HepG2 (cell line): ENCODE measurements around the gene HNRNPUL1. TPM values are rescaled to one million over a fixed set of nuclear protein-coding genes. Genes with fewer than 3 reads are reported as not detected.

Experiments used
- CENPBD1 ChIP-seq: sonication (generic); formaldehyde crosslinking; IDR thresholded peaks from 2 replicates; pipeline ENCODE4 v1.8.0; 2022; ENCODE audit warnings: missing genetic modification reagents, low read depth, mild to moderate bottlenecking, borderline replicate concordance
- EED ChIP-seq: sonication (generic); formaldehyde crosslinking; IDR thresholded peaks from 2 replicates; pipeline ENCODE4 v1.5.0; 2020; ENCODE audit warnings: mild to moderate bottlenecking, missing genetic modification reagents
- GATAD2A ChIP-seq: IDR thresholded peaks from 2 replicates; pipeline ENCODE4 v1.6.1; 2016
- HES4 ChIP-seq: sonication (generic); formaldehyde crosslinking; IDR thresholded peaks from 2 replicates; pipeline ENCODE4 v1.9.0; 2021; ENCODE audit warnings: mild to moderate bottlenecking, missing genetic modification reagents, borderline replicate concordance
- KLF6 ChIP-seq: IDR thresholded peaks from 2 replicates; pipeline ENCODE4 v1.8.0; 2016; ENCODE audit warnings: missing biosample characterization, missing genetic modification reagents
- MBD4 ChIP-seq: IDR thresholded peaks from 2 replicates; pipeline ENCODE4 v1.6.1; 2012; ENCODE audit warnings: low read length, inconsistent platforms, borderline replicate concordance
- MXI1 ChIP-seq: IDR thresholded peaks from 3 replicates; pipeline ENCODE4 v1.6.1; 2012; ENCODE audit warnings: low read depth, low read length, inconsistent platforms, borderline replicate concordance
- NKX3-1 ChIP-seq: sonication (generic); formaldehyde crosslinking; IDR thresholded peaks from 2 replicates; pipeline ENCODE4 v1.5.0; 2020; ENCODE audit warnings: missing genetic modification reagents
- POLR2AphosphoS2 ChIP-seq: IDR thresholded peaks from 2 replicates; pipeline ENCODE4 v1.6.1; 2011; ENCODE audit warnings: low read depth, low read length, improper control_type of control experiment
- RELA ChIP-seq: sonication (generic); formaldehyde crosslinking; IDR thresholded peaks from 2 replicates; pipeline ENCODE4 v1.4.0; 2020; ENCODE audit warnings: missing genetic modification reagents
- SPEN ChIP-seq: sonication (generic); formaldehyde crosslinking; IDR thresholded peaks from 2 replicates; pipeline ENCODE4 v1.5.1; 2020; ENCODE audit warnings: low read depth, mild to moderate bottlenecking, missing genetic modification reagents
- SRSF9 ChIP-seq: fragments of 200-400 bp; formaldehyde crosslinking; IDR thresholded peaks from 2 replicates; pipeline ENCODE4 v1.6.1; 2018; ENCODE audit warnings: borderline replicate concordance, mild to moderate bottlenecking, low read depth, low read length; ENCODE audit not compliant: insufficient read depth, poor library complexity, severe bottlenecking
- THAP11 ChIP-seq: IDR thresholded peaks from 2 replicates; pipeline ENCODE4 v1.6.1; 2016; ENCODE audit warnings: missing biosample characterization, missing genetic modification reagents
- TOPORS ChIP-seq: sonication (generic); formaldehyde crosslinking; IDR thresholded peaks from 2 replicates; pipeline ENCODE4 v1.8.0; 2023; ENCODE audit warnings: mild to moderate bottlenecking, missing genetic modification reagents
- YY1 ChIP-seq: IDR thresholded peaks from 2 replicates; pipeline ENCODE4 v1.6.1; 2011; ENCODE audit warnings: low read length, low read depth, moderate library complexity, mild to moderate bottlenecking; ENCODE audit not compliant: insufficient read depth, insufficient replicate concordance
- ZNF546 ChIP-seq: sonication (generic); formaldehyde crosslinking; conservative IDR thresholded peaks from 2 replicates; pipeline ENCODE4 v1.8.1; 2023; ENCODE audit warnings: mild to moderate bottlenecking, missing genetic modification reagents
- polyA plus RNA-seq, 8 experiments: library from polyadenylated mRNA; depleted of rRNA in 3 of 8; stranded (reverse) in 7 of 8; unstranded in 1 of 8; fragments of >200 nt; fragmentation: Illumina TruSeq in 4 of 8; extraction: Trizol in 4 of 8; gene quantifications; 2 replicates each; pipeline versions ENCODE4 v1.2.1 to v1.2.3, GENCODE V29; 2011 to 2016; ENCODE audit warnings: low read depth in 4 of 8, missing spikeins in 1 of 8, mixed read lengths in 1 of 8; ENCODE audit not compliant: insufficient read depth in 1 of 8
- total RNA-seq, 5 experiments: library from RNA; depleted of rRNA; stranded (reverse); fragments of >200 nt; fragmentation: Illumina TruSeq; extraction: Trizol; gene quantifications; 2 replicates each; pipeline ENCODE4 v1.2.3, GENCODE V29; 2016; ENCODE audit warnings: low read depth in 1 of 5
- TF ChIP-seq, protein P1 (sequence below): sonication (generic); formaldehyde crosslinking; IDR thresholded peaks from 2 replicates; pipeline ENCODE4 v1.4.0; 2020; ENCODE audit warnings: mild to moderate bottlenecking, missing genetic modification reagents
- TF ChIP-seq, protein P2 (sequence below): sonication (generic); formaldehyde crosslinking; IDR thresholded peaks from 2 replicates; pipeline ENCODE4 v1.5.0; 2020; ENCODE audit warnings: missing genetic modification reagents
- TF ChIP-seq, protein P3 (sequence below): sonication (generic); formaldehyde crosslinking; IDR thresholded peaks from 2 replicates; pipeline ENCODE4 v1.5.1; 2020; ENCODE audit warnings: missing genetic modification reagents, mild to moderate bottlenecking, borderline replicate concordance
- TF ChIP-seq, protein P4 (sequence below): sonication (generic); formaldehyde crosslinking; conservative IDR thresholded peaks from 2 replicates; pipeline ENCODE4 v1.8.0; 2022; ENCODE audit warnings: low read depth, missing genetic modification reagents

HNRNPUL1 gene
- total and polyA plus RNA-seq, 2 of the 13 experiments (the other 11 are each of a cell fraction or from before 2014, with no cell fraction given) = 30.9 to 81.7 TPM

DNA sequence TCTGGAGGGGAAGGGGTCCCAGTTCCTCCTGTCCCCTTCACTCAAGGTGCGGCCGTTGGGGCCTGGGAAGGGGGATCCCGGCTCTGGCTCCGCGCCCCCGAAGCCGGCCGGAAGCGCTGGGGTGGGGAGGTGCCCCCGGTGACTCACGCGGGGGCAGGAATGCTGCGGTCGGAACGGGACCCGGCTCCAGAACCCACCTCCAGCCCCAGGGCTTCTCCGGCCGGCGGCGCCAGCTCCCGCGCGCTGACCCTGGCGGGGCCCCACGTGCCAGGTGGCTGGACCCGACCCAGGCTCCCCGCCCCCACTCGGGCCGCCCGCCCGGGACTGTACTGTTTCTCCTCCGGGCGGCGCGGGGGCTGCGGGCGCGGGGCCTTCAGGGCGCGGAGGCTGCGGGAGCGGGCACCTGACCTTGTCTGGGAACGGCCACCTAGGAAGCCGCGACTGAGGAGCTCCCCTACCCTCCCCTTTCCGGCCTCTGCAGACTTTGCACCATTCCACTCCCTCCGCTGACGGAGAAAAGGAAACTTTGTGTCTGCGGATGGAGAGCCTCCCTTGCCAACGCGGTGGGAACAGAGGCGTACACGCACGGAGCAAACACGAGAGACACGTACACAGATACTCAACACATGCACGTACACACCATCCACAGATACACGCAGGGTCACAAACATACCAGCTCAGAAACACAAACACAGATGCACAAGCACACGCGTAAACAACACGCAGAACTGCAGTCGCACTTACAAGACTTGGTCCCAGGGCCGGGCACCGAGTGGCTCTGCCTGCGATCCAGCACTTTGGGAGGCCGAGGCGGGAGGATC is 37.9 kb upstream of the HNRNPUL1 start (continued):
- TF ChIP-seq, protein P1, sequence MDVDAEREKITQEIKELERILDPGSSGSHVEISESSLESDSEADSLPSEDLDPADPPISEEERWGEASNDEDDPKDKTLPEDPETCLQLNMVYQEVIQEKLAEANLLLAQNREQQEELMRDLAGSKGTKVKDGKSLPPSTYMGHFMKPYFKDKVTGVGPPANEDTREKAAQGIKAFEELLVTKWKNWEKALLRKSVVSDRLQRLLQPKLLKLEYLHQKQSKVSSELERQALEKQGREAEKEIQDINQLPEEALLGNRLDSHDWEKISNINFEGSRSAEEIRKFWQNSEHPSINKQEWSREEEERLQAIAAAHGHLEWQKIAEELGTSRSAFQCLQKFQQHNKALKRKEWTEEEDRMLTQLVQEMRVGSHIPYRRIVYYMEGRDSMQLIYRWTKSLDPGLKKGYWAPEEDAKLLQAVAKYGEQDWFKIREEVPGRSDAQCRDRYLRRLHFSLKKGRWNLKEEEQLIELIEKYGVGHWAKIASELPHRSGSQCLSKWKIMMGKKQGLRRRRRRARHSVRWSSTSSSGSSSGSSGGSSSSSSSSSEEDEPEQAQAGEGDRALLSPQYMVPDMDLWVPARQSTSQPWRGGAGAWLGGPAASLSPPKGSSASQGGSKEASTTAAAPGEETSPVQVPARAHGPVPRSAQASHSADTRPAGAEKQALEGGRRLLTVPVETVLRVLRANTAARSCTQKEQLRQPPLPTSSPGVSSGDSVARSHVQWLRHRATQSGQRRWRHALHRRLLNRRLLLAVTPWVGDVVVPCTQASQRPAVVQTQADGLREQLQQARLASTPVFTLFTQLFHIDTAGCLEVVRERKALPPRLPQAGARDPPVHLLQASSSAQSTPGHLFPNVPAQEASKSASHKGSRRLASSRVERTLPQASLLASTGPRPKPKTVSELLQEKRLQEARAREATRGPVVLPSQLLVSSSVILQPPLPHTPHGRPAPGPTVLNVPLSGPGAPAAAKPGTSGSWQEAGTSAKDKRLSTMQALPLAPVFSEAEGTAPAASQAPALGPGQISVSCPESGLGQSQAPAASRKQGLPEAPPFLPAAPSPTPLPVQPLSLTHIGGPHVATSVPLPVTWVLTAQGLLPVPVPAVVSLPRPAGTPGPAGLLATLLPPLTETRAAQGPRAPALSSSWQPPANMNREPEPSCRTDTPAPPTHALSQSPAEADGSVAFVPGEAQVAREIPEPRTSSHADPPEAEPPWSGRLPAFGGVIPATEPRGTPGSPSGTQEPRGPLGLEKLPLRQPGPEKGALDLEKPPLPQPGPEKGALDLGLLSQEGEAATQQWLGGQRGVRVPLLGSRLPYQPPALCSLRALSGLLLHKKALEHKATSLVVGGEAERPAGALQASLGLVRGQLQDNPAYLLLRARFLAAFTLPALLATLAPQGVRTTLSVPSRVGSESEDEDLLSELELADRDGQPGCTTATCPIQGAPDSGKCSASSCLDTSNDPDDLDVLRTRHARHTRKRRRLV (CRISPR knock-in tag) = no peak
- TF ChIP-seq ZNF546 = peak; percentile 60; the same call in 1 of the 2 replicates
- TF ChIP-seq POLR2AphosphoS2 = no peak
- TF ChIP-seq, protein P2, sequence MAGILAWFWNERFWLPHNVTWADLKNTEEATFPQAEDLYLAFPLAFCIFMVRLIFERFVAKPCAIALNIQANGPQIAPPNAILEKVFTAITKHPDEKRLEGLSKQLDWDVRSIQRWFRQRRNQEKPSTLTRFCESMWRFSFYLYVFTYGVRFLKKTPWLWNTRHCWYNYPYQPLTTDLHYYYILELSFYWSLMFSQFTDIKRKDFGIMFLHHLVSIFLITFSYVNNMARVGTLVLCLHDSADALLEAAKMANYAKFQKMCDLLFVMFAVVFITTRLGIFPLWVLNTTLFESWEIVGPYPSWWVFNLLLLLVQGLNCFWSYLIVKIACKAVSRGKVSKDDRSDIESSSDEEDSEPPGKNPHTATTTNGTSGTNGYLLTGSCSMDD = no peak
- TF ChIP-seq MBD4 = no peak
- peak; percentile 45; the same call in 1 of the 2 replicates for TF ChIP-seq SPEN (CRISPR knock-in tag)
- TF ChIP-seq, protein P3, sequence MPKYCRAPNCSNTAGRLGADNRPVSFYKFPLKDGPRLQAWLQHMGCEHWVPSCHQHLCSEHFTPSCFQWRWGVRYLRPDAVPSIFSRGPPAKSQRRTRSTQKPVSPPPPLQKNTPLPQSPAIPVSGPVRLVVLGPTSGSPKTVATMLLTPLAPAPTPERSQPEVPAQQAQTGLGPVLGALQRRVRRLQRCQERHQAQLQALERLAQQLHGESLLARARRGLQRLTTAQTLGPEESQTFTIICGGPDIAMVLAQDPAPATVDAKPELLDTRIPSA (CRISPR knock-in tag) = peak; percentile 28; the same call in 1 of the 2 replicates
- TF ChIP-seq MXI1 = peak; percentile 53; the same call in 1 of the 3 replicates
- TF ChIP-seq GATAD2A (CRISPR knock-in tag) = peak; percentile 85
- TF ChIP-seq THAP11 = no peak
- TF ChIP-seq YY1 = no peak
- TF ChIP-seq CENPBD1 (CRISPR knock-in tag) = no peak
- TF ChIP-seq HES4 (CRISPR knock-in tag) = no peak
- TF ChIP-seq EED = no peak
- no peak for TF ChIP-seq NKX3-1 (CRISPR knock-in tag)
- peak; percentile 85; the same call in 1 of the 2 replicates for TF ChIP-seq KLF6 (CRISPR knock-in tag)
- TF ChIP-seq SRSF9 = no peak
- TF ChIP-seq TOPORS = 0 out of 2 replicates have a peak, but pooled peaks have one; percentile 54
- TF ChIP-seq, protein P4, sequence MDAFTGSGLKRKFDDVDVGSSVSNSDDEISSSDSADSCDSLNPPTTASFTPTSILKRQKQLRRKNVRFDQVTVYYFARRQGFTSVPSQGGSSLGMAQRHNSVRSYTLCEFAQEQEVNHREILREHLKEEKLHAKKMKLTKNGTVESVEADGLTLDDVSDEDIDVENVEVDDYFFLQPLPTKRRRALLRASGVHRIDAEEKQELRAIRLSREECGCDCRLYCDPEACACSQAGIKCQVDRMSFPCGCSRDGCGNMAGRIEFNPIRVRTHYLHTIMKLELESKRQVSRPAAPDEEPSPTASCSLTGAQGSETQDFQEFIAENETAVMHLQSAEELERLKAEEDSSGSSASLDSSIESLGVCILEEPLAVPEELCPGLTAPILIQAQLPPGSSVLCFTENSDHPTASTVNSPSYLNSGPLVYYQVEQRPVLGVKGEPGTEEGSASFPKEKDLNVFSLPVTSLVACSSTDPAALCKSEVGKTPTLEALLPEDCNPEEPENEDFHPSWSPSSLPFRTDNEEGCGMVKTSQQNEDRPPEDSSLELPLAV = no peak
- no peak for TF ChIP-seq RELA (CRISPR knock-in tag)
